ENCODE results near the gene DDAH1.
A peak's percentile ranks its signal among the peaks of the same experiment; 100 is the strongest.

DDAH1 gene

DNA sequence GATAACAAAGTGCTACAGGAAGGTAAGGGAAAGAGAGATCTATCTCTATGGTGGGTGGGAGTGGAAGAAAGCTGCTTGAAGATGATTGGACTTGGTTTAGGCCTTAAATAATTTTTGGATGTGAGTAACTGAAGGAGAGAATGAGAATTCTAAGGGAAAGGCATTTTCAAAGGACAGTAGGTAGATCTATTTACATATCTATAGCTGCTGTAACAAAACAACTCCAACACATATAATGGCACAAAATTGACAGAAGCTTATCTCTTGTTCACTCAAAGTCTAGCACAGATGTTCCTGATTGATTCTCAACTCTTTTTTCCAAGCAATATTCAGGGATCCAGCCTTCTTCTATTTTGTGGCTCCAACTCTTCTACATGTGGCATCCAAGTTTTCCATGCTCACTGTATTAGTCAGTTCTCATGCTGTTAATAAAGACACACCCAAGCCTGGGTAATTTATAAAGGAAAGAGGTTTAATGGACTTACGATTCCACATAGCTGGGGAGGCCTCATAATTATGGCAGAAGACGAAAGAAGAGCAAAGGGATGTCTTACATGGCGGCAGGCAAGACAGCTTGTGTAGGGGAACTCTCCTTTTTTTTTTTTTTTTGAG lies 3.1 kb upstream of the DDAH1 start:
- no peak for DNase-seq

DNA sequence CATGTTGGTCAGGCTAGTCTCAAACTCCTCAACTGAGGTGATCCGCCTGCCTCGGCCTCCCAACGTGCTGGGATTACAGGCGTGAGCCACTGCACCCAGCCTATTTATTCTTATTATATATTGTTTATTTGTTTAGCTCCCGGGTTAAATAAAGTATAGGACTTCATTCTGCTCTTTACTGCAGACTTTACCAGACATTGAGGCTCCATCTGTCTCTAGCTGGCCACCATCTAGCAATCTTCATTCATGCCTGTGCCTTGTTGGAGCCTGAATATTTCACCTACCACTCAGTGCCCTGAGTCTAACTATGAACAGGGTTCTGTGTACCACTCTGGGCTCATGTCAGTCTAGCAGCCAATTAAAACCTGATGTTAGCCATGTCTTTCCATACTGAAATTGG lies 2.1 kb upstream of the DDAH1 start:
- DNase-seq, result no peak

DNA sequence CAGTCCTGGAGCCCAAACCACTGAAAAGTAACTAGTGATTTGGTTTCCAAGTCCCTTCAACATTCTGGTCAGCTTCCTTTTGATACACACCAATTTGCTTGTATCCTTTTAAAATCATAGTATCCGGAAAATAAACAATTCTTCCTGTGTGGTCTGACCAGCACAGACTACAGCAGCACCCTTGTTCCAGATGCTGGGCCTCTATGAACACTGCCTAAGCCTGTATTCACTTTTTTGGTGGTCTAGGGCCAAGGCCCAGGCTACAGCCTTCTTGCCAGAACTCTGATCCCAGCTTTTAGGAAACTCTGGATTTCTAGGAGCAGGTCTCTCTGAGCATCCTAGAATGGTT lies 801 bp upstream of the DDAH1 start:
- DNase-seq, result no peak

DNA sequence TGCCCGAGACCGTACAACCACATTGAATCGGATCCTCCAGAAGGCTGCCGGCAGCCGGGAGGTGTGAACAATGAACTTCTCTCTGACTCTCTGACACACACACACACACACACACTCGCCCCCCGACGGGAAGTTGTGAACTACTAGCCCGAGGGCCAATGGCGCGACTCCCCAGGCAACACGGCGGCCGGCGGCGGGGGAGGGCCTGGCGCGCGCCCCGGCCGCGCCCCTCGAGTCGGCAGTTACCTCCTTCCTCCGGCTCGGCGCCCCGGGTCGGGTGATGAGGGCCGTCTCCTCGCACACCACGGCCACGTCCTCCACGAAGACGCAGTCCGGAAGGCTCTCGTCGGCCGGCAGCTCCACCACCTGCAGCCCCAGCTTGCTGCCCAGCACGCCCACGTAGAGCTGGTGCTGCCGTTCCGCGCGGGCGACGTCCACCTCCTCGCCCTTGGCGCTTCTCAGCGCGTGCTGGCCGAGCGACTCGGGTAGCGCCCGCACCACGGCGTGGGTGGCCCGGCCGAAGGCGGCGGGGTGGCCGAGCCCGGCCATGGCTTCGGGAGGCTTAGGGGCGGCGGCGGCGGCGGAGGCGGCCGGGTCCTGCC lies 361 bp downstream of the DDAH1 start:
- DNase-seq, result peak; percentile 57

DNA sequence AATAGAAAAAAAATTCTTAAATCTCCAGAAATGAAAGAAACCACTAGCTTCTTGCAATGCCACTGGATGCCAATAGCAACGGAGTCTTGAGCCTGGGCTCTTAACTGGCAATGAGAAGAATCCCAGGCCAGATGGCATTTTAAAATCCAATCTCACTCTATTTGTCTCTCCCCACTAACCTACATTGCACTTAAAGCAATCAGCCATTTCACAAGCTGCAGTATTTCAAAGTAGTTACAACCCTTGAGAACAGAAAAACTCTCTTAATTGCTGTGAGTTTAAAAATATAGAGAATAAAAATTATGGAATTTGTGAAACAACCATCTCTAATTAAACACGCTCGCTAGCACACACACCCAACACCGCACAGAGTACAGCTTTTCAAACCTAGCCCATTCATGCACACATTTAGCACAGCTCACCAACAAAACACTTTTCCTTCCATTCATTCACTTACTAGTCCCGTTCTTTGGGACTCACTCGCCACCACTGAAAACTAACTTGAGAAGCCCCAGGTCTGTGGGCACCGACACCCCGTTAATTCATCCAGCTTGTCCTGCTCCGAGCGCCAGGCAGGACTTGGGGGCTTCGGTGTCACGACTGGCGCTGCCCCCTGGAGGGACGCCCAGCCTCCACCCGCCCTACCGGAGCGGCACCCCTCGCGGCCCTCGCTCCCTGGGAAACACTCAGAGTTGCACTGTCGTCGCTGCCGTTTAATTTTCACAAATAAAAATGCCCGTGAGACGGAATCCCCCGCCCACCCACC lies 1.0 kb downstream of the DDAH1 start:
- no peak for DNase-seq

DNA sequence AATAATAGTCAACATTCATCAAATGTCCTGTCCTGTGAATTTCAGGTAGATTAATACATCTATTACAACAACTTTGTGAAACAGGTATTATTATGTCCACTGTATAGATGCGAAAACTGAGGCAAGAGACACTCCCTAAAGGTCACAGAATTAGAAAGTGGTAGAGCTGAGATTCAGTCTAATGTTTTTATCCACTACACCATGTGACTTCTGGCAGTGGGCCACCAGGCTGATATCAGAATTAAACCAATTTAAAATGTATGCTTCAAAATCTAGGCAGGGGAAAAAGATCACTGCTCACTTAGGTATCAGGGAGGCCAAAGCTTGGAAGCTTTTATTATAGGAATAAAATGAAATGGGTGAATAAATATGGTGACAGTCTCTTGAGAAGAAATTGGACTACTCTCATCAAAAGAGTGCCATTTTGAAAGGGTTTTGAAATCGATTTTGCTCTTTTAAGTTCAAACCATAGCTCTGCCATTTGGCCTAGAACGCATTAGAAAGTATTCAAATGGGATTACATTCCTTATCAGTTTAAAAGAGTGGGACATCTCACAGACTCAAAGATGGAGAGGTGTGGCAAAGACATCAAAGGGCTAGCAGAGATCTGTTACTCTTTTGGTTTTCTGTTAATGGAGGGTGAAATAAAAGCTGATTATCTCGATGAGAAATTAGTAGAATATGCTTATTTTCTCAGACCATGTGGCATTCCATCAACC lies 1.9 kb downstream of the DDAH1 start:
- DNase-seq, result no peak

DNA sequence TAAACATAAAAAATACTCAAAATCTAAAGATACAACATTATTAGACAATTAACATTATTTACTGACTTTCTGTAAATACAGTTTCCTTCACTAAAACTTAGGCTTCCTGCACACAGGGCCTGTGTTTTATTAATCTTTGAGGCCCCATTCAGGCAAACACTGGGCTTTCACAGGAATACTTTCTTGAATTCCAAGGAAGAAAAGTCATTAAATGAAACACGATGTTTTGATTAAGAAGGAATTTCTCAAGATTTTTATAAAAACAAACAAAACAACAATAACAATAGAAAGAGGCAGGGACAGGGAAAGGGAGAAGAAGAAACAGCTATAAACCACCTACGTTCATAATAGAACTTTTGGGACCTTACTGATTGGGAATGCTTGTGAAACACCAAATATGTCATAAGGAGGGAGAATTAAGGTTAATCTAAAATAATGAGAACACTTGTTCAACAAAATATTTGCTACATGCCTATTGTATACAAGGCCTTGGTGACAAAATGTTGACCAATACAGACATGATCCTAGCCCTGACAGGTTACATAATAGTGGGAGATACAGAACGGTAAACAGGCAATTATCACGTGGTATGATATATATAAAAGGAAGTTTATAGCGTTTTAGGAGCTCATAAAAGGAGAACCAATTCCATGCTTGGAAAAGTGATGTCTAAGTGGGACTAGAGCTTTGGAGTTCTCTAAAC lies 3.6 kb downstream of the DDAH1 start:
- DNase-seq, result no peak

DNA sequence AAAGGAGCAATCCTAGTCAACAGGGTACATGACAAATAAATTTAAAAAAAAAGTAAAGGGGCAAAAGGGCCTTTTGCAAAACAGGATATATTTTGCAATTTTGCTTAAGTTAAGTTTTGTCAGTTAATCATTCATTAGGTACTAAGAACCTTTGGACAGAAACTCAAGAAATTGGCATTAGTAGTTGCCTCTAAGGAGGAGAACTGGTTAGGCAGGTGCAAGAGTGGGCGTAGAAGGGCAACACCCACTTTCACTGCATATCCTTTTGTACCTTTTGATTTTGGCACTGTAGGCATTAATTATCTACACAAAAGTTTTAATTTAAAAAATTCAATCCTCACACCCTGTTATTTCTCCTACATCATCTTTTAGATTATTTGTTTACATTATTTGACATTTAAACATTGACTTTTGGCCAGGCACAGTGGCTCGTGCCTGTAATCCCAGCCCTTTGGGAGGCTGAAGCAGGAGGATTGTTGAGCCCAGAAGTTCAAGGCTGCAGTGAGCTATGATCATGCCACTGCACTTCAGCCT lies 4.3 kb downstream of the DDAH1 start:
- DNase-seq, result peak; percentile 2

DNA sequence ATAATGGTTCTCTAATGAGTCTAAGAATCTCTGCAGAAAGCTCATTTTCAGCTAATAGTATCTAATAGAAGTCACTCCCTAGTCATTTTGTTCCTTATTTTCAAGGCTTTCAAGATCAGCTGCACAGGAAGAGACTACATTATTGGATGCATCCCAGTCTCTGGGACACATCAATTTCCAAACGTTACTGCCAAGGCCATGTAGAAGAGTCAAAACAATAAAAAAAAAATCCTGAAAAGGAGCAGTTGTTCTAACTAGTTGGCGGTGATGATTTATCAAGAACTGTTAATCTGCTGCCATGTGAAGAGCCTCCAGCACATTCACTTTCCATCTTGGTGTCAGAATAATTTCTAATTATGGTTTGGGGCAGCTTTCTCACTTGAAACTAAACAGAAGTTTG lies 5.7 kb downstream of the DDAH1 start:
- no peak for DNase-seq

DNA sequence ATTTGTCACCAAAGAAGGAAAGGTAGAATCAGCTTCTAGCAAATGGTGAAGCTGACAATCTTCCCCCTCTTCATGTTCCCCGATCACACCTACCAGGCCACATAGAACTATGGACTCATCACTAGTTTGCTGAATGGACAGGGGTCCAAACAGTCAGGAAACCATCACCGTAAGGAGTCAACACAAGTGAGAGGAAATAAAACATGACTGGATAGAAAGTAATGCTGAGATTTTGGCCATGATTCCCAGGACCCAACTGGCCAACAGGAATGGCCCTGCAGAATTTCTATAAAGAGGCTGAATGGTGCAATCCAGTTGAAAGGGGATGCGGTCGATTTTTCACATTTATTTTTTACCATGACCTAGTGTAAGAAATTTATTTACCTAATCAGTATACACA lies 10.7 kb downstream of the DDAH1 start:
- DNase-seq, result no peak

DNA sequence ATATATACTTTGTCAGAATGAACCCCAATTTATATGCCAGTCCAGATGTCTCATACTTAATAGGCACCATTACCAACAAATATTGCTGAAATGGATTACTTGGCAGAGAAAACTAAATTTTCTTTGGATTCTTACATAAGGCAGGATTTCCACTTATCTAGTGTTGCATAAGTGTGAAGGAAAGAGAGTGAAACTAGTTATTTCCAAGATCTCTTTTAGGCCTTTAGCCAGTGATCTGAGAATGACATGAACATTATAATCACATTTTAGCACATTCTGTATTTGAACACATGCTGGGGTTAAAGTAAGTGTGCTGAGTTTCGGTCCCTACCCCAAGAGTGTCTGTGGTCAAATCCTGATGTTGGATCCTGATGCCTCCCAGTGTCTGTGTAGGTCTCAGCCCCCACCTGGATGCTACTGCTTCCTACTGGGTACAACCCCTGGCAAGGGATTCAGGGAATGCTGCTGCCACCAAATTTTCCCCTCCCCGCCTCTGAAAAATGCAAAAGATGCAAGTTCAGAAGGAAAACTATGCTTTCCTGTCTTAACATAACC lies 11.2 kb downstream of the DDAH1 start:
- no peak for DNase-seq

DNA sequence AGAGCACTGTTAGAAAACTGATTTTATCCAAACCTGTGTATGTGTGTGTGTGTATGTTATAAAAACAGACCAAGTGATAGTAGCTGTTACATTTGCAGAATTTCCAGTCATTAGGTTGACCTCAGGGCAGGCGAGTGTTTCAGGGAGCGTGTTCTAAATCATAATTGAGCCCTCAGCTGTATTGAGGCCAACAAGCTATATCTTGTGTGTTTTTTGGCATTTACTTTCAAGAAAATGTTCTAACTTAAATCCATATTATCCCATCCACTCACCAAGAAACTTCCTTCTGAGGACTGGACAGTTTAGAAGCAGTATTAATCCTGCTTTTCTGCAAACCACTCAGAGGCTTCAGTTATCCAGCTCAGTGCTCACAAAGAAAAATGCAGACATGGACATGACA lies 12.0 kb downstream of the DDAH1 start:
- DNase-seq, result no peak

DNA sequence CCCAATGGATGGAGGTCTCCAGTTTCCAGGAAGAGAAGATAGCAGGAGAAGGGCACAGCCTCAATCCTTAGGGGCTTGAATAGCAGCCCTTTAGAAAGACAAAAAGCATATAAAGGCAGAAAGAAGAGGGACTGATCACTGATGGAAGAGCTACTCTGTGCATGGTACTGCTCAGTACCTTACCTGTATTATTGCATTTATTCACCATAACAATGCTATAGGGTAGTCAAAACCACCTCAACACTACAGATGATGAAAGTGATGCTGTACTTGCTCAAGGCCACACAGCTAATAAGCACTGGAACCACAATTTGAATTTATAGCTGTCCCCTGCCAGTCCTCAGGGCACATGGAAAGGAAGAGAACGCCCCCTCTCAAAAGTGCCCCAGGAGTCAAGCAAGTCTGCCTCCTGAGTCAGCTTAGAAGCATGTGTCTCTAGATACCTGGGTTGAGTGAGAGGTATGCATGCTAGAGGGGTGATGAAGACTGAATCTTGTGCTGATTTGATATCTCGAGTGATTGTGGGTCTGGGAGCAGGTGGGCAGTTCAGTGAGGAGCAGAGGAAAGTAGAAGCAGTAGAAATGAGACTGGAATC lies 13.6 kb downstream of the DDAH1 start:
- DNase-seq, result no peak

DNA sequence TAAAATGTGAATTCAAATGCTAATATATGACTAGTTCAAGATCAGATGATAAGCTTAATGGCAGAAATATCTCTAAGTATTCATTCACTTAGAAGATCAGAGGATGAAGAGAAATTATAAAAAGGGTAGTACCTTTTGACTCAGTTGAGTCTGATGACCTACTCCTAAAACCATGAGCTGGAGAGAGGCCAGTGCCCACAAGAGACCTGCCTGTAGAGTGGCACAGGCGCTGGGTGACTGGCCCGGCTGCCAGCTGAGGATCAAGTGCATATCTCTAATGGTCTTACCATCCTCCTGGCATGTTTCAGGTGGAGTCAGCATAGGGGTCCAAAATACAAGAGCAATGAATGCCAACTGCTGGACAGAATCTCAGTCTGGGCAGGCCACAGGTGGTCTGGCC lies 14.1 kb downstream of the DDAH1 start:
- DNase-seq, result no peak

DNA sequence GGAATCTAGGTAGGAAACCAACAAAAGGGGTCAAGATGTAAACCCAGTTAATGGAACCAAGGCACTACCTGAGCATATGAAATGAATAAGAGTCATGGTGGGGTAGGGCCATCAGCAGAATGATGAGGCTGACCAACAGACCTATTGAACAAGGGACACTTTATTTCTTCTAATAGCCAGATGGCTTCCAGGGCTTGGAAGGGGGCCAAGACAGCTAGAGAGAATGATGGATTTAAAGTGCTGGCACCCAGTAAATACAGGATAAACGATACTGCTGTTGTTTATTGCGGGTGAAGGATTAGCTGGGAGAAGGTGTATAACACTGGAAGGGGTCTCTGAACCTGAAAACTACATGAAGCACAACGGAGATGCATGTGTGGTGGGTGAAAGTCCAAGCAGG lies 15.6 kb downstream of the DDAH1 start:
- no peak for DNase-seq

DNA sequence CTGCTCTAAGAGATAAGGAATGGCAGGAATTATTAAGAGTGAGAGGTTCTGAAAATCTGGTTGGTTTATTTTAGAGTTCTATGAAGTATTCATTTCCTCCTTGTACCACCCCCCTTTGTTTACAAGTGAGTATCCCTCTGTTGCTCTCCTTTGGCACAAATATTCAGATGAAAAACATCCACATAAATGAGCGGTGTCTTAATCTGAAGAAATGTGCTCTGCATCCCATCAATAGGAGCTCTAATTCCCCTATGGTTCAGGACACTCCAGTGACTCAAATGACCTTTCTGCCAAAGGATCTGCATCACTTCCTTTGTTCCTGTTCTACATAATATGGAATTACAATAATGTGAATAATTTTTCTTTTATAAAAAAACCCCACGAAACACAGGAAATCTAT lies 16.6 kb downstream of the DDAH1 start:
- DNase-seq, result no peak

DNA sequence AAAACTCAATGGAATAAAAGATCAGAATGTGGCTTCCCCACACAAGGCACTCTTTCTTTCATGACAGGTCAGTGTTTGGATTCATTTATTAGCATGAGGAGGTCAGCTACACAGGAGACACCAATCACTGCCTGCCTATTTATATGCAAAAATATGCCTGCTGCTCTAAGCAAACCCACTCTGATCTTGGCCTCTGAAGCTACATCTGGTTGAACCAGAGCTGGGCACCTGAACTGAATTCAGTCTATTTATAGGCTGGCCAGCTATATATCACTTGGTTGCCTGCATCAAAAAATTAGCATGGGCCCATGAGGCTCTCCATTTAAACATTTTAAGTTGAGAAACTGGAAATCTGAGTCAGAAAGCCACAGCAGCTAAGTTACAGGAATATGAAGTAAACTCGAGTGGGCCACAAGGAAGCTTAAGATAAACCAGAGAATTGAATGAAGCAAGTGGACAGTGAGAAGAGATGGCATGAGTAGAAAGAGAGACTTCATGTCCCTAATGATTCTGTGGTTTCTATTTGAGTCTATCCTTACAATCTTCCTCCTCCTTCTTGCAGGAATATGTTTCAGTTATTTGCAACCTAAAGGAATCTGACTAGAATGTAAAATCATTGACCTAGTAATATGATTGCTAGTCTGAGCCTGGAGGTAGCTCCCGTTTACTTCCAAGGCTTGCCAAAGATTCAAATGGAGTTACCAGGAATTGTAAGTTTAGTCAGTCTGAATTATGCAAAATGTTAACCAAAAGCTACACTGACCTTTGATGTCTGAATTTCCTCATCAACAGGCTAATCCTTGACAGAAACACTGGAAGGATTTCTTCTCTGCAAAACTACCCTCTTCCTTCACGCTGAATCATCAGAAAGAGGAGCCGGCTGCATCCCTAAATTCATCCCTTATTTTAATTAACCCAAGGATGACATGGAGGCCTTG lies 17.7 kb downstream of the DDAH1 start:
- DNase-seq, result no peak

DNA sequence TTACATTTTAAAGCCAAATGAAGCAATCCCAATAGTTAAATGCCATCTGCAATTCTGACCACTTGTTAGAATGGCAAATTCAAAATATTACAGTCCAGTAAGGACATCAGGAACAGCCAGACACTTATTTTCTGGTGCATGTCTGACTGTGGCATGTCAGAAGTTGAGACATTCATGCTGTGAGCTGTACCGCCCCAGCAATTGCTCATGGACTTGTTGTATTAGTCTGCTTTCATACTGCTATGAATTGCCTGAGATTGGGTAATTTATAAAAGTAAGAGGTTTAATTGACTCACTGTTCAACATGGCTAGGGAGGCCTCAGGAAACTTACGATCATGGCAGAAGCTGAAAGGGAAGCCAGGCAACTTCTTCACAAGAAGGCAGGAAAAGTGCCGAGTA lies 19.1 kb downstream of the DDAH1 start:
- DNase-seq, result no peak

DNA sequence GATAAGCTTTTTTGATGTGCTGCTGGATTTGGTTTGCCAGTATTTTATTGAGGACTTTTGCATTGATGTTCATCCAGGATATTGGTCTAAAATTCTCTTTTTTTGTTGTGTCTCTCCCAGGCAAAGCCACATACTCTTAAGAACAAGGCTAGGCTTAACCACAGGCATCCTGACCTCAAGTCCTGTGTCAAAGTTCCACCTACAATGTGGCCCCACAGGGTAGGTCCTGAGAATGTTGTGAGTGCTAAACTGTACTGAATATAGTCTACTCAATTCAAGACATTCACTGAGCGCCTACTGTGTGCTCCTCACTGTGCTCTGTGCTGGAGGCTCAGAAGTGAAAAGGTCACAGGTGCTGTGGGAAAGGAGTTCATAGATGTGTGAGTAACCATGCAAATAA lies 20.6 kb downstream of the DDAH1 start:
- DNase-seq, result no peak

DNA sequence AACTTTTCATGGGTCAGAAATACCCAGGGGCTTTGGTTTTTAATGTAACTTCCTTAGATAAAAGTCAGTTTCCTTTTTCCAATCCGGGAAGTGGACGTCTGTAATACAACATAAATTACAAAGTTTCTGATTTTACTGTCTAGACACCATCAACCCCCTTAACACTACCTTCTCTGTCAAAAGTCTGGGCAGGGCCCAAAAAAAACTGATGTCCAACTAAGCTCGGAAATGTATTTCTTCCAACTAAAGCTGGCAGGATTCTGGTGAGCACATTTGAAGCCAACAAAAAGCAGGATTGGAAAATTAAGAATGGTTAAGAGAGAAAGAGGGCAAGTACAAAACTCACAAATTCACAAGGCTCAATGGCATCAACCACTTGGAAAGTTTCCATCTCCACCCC lies 24.3 kb downstream of the DDAH1 start:
- DNase-seq, result no peak

DNA sequence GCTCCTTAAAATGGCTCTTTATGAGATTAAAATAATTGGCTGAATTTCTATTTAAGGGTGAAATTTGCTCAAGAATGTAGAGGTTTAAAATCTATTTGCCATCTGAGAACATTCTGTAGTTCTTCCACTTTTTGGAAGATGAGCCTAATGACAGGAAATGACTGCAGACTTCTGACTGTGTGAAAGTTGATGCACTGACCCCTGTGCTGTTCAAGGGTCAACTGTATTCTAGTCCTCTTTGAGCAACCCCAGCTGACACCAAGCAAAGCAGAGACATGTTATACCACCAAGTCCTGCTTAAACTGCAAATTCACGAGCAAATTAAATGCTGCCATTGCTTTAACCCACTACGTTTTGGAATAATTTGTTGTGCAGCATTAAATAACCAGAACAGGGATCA lies 26.6 kb downstream of the DDAH1 start:
- no peak for DNase-seq
